HepG2 (cell line): ENCODE data around the gene AMPD2. TPM values are rescaled to one million over a fixed set of nuclear protein-coding genes. Genes with fewer than 3 reads are reported as not detected.

Experiments
- ATRX ChIP-seq: sonication (generic); formaldehyde crosslinking; IDR thresholded peaks from 2 replicates; pipeline ENCODE4 v1.4.0; 2020; ENCODE audit warnings: missing genetic modification reagents, borderline replicate concordance
- CBX5 ChIP-seq: sonication (generic); formaldehyde crosslinking; IDR thresholded peaks from 2 replicates; pipeline ENCODE4 v1.4.0; 2020; ENCODE audit warnings: missing genetic modification reagents, borderline replicate concordance
- GTF2F1 ChIP-seq: fragments of 150-350 bp; IDR thresholded peaks from 2 replicates; pipeline ENCODE4 v1.6.1; 2014; ENCODE audit warnings: low read length
- HES4 ChIP-seq: sonication (generic); formaldehyde crosslinking; IDR thresholded peaks from 2 replicates; pipeline ENCODE4 v1.9.0; 2021; ENCODE audit warnings: mild to moderate bottlenecking, missing genetic modification reagents, borderline replicate concordance
- KDM5A ChIP-seq: fragments of 200-600 bp; sonication (generic); IDR thresholded peaks from 2 replicates; pipeline ENCODE4 v1.7.0; 2018; ENCODE audit warnings: antibody characterized with exemption, mild to moderate bottlenecking, low read length, borderline replicate concordance
- MEF2D ChIP-seq: sonication (generic); formaldehyde crosslinking; IDR thresholded peaks from 2 replicates; pipeline ENCODE4 v1.5.1; 2020; ENCODE audit warnings: mild to moderate bottlenecking, missing genetic modification reagents
- NR0B2 ChIP-seq: sonication (generic); formaldehyde crosslinking; IDR thresholded peaks from 2 replicates; pipeline ENCODE4 v1.4.0; 2020; ENCODE audit warnings: mild to moderate bottlenecking, missing genetic modification reagents
- NRL ChIP-seq: sonication (generic); formaldehyde crosslinking; IDR thresholded peaks from 2 replicates; pipeline ENCODE4 v1.5.0; 2020; ENCODE audit warnings: missing genetic modification reagents, mild to moderate bottlenecking, moderate library complexity, borderline replicate concordance
- PAF1 ChIP-seq: IDR thresholded peaks from 2 replicates; pipeline ENCODE4 v1.6.1; 2016; ENCODE audit warnings: missing genetic modification reagents, missing compliant biosample characterization
- PBX3 ChIP-seq: sonication (generic); formaldehyde crosslinking; IDR thresholded peaks from 2 replicates; pipeline ENCODE4 v1.8.1; 2023; ENCODE audit warnings: missing genetic modification reagents, inconsistent platforms, borderline replicate concordance
- POLR2G ChIP-seq: fragments of 200-400 bp; formaldehyde crosslinking; IDR thresholded peaks from 2 replicates; pipeline ENCODE4 v1.6.1; 2018; ENCODE audit warnings: mild to moderate bottlenecking, low read depth, low read length, moderate library complexity
- PRMT3 ChIP-seq: sonication (generic); formaldehyde crosslinking; IDR thresholded peaks from 2 replicates; pipeline ENCODE4 v1.8.1; 2022; ENCODE audit warnings: low read depth, mild to moderate bottlenecking, moderate library complexity, missing genetic modification reagents, borderline replicate concordance
- RCOR2 ChIP-seq: IDR thresholded peaks from 2 replicates; pipeline ENCODE4 v1.6.1; 2016; ENCODE audit warnings: missing biosample characterization, missing genetic modification reagents
- SMARCC2 ChIP-seq: fragments of 450-650 bp; IDR thresholded peaks from 2 replicates; pipeline ENCODE4 v1.6.1; 2017; ENCODE audit warnings: antibody characterized with exemption, mild to moderate bottlenecking
- TFAP4 ChIP-seq: sonication (generic); IDR thresholded peaks from 2 replicates; pipeline ENCODE4 v1.6.1; 2016; ENCODE audit warnings: low read depth, borderline replicate concordance
- THRA ChIP-seq: sonication (generic); formaldehyde crosslinking; IDR thresholded peaks from 2 replicates; pipeline ENCODE4 v1.4.0; 2020; ENCODE audit warnings: missing genetic modification reagents, borderline replicate concordance
- ZFP1 ChIP-seq: IDR thresholded peaks from 2 replicates; pipeline ENCODE4 v1.6.1; 2016
- ZNF383 ChIP-seq: sonication (generic); formaldehyde crosslinking; IDR thresholded peaks from 2 replicates; pipeline ENCODE4 v1.4.0; 2020; ENCODE audit warnings: missing genetic modification reagents, mild to moderate bottlenecking, borderline replicate concordance
- ZNF460 ChIP-seq: sonication (generic); formaldehyde crosslinking; IDR thresholded peaks from 2 replicates; pipeline ENCODE4 v1.5.1; 2020; ENCODE audit warnings: missing genetic modification reagents, mild to moderate bottlenecking, borderline replicate concordance
- ZNF557 ChIP-seq: sonication (generic); formaldehyde crosslinking; IDR thresholded peaks from 2 replicates; pipeline ENCODE4 v1.4.0; 2020; ENCODE audit warnings: missing genetic modification reagents
- ZNF574 ChIP-seq: sonication (generic); formaldehyde crosslinking; IDR thresholded peaks from 2 replicates; pipeline ENCODE4 v1.4.0; 2020; ENCODE audit warnings: missing genetic modification reagents
- ZNF670 ChIP-seq: sonication (generic); formaldehyde crosslinking; IDR thresholded peaks from 2 replicates; pipeline ENCODE4 v1.8.0; 2022; ENCODE audit warnings: mild to moderate bottlenecking, missing genetic modification reagents, borderline replicate concordance
- ZSCAN25 ChIP-seq: sonication (generic); formaldehyde crosslinking; IDR thresholded peaks from 2 replicates; pipeline ENCODE4 v1.8.0; 2022; ENCODE audit warnings: mild to moderate bottlenecking, missing genetic modification reagents
- polyA plus RNA-seq, 8 experiments: library from polyadenylated mRNA; depleted of rRNA in 3 of 8; stranded (reverse) in 7 of 8; unstranded in 1 of 8; fragments of >200 nt; fragmentation: Illumina TruSeq in 4 of 8; extraction: Trizol in 4 of 8; gene quantifications; 2 replicates each; pipeline versions ENCODE4 v1.2.1 to v1.2.3, GENCODE V29; 2011 to 2016; ENCODE audit warnings: low read depth in 4 of 8, missing spikeins in 1 of 8, mixed read lengths in 1 of 8; ENCODE audit not compliant: insufficient read depth in 1 of 8
- total RNA-seq, 5 experiments: library from RNA; depleted of rRNA; stranded (reverse); fragments of >200 nt; fragmentation: Illumina TruSeq; extraction: Trizol; gene quantifications; 2 replicates each; pipeline ENCODE4 v1.2.3, GENCODE V29; 2016; ENCODE audit warnings: low read depth in 1 of 5

The AMPD2 gene
- total and polyA plus RNA-seq, 2 of the 13 experiments (the other 11 are each of a cell fraction or from before 2014, with no cell fraction given), result 62.3 to 82.0 TPM

GRCh38 chr1:109619576-109620400 is at the start of gene AMPD2, which contains the start of gene GNAT2 (continued):
- TF ChIP-seq RCOR2 (CRISPR knock-in tag), result no peak
- no peak for TF ChIP-seq PAF1
- peak; percentile 28; the same call in 1 of the 2 replicates for TF ChIP-seq ZNF574
- peak; percentile 79; the same call in 1 of the 2 replicates for TF ChIP-seq NR0B2 (CRISPR knock-in tag)
- no peak for TF ChIP-seq GTF2F1
- no peak for TF ChIP-seq ZNF557
- TF ChIP-seq SMARCC2, result no peak
- TF ChIP-seq THRA (CRISPR knock-in tag), result peak; percentile 96
- no peak for TF ChIP-seq ZSCAN25 (CRISPR knock-in tag)
- TF ChIP-seq ZNF670 (CRISPR knock-in tag), result 0 out of 2 replicates have a peak, but pooled peaks have one; percentile 37
- TF ChIP-seq ATRX (CRISPR knock-in tag), result no peak
- TF ChIP-seq NRL (CRISPR knock-in tag), result 0 out of 2 replicates have a peak, but pooled peaks have one; percentile 61
- no peak for TF ChIP-seq ZNF460 (CRISPR knock-in tag)
- TF ChIP-seq MEF2D (CRISPR knock-in tag), result no peak
- TF ChIP-seq PBX3, result 0 out of 2 replicates have a peak, but pooled peaks have one; percentile 22
- TF ChIP-seq HES4 (CRISPR knock-in tag), result no peak
- TF ChIP-seq ZFP1, result 0 out of 2 replicates have a peak, but pooled peaks have one; percentile 58
- TF ChIP-seq POLR2G, result peak; percentile 70
- TF ChIP-seq CBX5 (CRISPR knock-in tag), result no peak
- peak; percentile 3; the same call in 1 of the 2 replicates for TF ChIP-seq TFAP4
- no peak for TF ChIP-seq PRMT3
- TF ChIP-seq ZNF383 (CRISPR knock-in tag), result no peak
- peak; percentile 17; the same call in 1 of the 2 replicates for TF ChIP-seq KDM5A
